ENCODE measurements around the gene AKT2.

GRCh38 chr19:40309666-40310065 lies 24.5 kb upstream of the AKT2 start:
- TF ChIP-seq CTCF (IDR thresholded peaks at IDR 0.05) (no peak), POLR2A (IDR thresholded peaks at IDR 0.05) (no peak)

All from adrenal gland (tissue), 5 donors.